Stimulated activated memory B cell treated with anti-CD40 and anti-IgM and Interleukin-4, amounts not matched to agents 10 μg/mL and 1 μg/mL and 100 μg/mL, for 72 hours (primary cell): ENCODE results near the gene INSIG1.

Experiments
- ATAC-seq: fragments of 150-1000 bp; cut with Tn5 transposase; 2 replicates; pipeline ENCODE4 v1.10.0; 2021
- H3K27ac Mint-ChIP-seq: one replicate; pipeline ENCODE4 v1.8.0; 2022; ENCODE audit warnings: mild to moderate bottlenecking, mixed read lengths
- H3K27me3 Mint-ChIP-seq: one replicate; pipeline ENCODE4 v1.8.0; 2022; ENCODE audit warnings: mixed read lengths
- H3K36me3 Mint-ChIP-seq: one replicate; pipeline ENCODE4 v1.8.0; 2022; ENCODE audit warnings: mixed read lengths
- H3K4me1 Mint-ChIP-seq: one replicate; pipeline ENCODE4 v1.8.0; 2022; ENCODE audit warnings: mixed read lengths
- H3K4me3 Mint-ChIP-seq: one replicate; pipeline ENCODE4 v1.8.0; 2022; ENCODE audit warnings: mild to moderate bottlenecking, moderate library complexity, mixed read lengths
- H3K9me3 Mint-ChIP-seq: one replicate; pipeline ENCODE4 v1.8.0; 2022; ENCODE audit warnings: mixed read lengths

INSIG1 gene

DNA sequence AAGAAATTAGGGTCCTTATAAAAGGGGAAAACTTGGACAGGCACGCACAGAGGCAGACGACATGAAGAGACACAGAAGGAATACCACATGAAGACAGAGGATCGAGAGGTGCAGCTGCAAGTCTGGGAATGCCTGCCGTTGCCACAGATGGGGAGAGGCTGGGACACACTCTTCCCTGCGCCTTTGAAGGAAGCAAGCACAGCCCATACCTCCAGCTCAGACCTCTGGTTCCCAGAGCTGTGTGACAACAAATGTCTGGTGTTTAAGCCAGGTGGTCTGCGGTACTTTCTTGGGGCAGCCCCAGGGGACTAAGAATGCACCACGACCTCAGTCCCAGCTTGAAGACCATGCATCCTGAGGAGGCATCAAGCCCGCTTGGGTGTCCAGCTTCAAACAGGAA lies 18.3 kb downstream of the INSIG1 start:
- Mint-ChIP-seq H3K4me3 (no peak overlapping the region), H3K27ac (no peak overlapping the region), H3K27me3 (no peaks in the 10 kb centered on the region), H3K36me3 (peaks cover 5% of the 10 kb centered on the region), H3K9me3 (no peaks in the 10 kb centered on the region), H3K4me1 (no peaks in the 10 kb centered on the region)
- ATAC-seq: no peak

DNA sequence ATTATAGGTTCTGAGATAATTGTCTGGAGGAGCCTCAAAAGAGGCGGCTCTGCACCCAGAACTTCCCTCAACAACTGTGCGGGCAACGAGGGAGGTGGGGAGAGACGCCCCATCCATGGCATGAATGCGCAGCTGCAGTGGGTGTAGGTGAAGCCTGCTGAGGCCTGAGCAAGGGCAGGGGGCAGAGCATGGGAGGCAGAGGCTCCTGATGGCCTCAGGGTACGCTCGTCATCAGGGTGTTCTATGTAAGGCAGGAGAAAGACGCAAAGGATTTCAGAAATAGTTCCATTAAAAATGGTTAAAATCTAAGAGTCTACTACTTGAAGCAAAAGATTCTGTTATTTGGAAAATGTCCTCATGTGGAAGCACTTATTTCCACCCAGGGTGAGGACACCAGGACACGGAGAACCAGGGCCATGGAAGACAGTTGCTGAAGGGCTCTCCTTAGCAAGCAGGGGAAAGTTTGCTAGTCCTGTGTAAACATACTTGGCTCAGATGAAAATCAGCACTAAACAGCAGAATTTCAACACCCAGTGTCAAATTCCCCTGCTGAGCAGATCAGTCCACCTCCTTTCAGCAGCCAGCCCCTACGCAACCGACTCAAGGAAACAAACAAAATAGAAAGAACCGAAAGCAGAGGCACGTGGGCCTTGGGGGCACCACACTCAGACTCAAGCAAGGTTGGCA lies 18.9 kb downstream of the INSIG1 start:
- no peaks in the 10 kb centered on the region for H3K4me1 Mint-ChIP-seq
- no peak overlapping the region for H3K4me3 Mint-ChIP-seq
- H3K9me3 Mint-ChIP-seq: no peaks in the 10 kb centered on the region
- ATAC-seq: peak; percentile 73
- peaks cover 5% of the 10 kb centered on the region for H3K36me3 Mint-ChIP-seq
- H3K27ac Mint-ChIP-seq: no peak overlapping the region
- H3K27me3 Mint-ChIP-seq: no peaks in the 10 kb centered on the region

DNA sequence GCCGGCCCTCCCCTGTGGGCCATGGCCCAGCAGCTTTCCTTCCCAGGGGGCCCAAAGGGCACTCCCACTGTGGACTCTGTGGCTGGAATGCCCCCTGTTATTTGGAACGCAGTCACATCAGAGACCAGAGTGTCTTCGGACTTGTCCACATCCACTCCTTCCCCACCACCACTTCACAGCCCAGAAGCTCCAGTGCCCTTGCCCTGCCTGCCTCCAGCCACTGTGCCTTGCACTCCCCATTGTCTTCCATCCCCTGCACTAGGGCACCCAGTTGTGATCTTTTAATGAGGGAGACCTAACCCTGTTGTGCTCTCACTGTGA lies 19.4 kb downstream of the INSIG1 start:
- H3K27ac Mint-ChIP-seq: no peak overlapping the region
- ATAC-seq: peak; percentile 24
- no peaks in the 10 kb centered on the region for H3K9me3 Mint-ChIP-seq
- H3K36me3 Mint-ChIP-seq: peaks cover 5% of the 10 kb centered on the region
- no peaks in the 10 kb centered on the region for H3K27me3 Mint-ChIP-seq
- H3K4me3 Mint-ChIP-seq: no peak overlapping the region
- no peaks in the 10 kb centered on the region for H3K4me1 Mint-ChIP-seq

DNA sequence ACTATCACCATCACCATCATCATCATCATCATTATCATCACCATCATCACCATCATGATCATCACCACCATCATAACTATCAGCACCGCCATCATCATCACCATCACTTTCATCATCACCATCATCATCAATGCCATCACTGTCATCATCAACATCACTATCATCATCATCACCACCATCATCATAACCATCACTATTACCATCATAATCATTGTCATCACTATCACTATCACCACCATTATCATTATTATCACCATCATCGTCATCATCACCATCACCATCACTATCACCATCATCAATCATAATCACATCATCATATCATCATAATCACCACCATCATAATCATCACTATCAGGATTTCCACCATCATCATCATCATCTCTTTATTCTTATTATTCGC lies 20.6 kb downstream of the INSIG1 start:
- ATAC-seq: no peak
- H3K9me3 Mint-ChIP-seq: no peaks in the 10 kb centered on the region
- H3K4me1 Mint-ChIP-seq: no peaks in the 10 kb centered on the region
- H3K27ac Mint-ChIP-seq: no peak overlapping the region
- no peaks in the 10 kb centered on the region for H3K27me3 Mint-ChIP-seq
- H3K4me3 Mint-ChIP-seq: no peak overlapping the region
- H3K36me3 Mint-ChIP-seq: no peaks in the 10 kb centered on the region

DNA sequence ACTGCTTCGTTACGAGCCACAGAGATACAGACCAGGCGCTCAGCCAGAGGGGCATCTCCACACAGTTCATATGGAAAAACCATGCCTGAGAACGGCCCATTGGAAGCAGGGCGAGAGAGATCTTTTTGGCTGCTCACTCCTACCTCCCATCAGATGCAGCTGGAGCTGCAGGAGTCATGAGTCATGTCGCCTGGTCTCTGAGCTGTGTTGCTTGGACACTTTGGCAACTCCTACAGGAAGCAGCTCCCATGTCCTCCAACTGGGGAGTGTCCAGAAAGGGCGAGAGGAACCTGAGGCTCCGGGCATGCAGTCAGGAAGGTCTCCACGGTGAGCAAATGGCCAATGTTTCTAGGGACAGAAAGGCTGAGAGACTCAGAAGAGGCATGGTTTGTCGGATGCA lies 24.9 kb downstream of the INSIG1 start:
- H3K27ac Mint-ChIP-seq: no peak overlapping the region
- no peak for ATAC-seq
- no peaks in the 10 kb centered on the region for H3K36me3 Mint-ChIP-seq
- peaks cover 6% of the 10 kb centered on the region for H3K9me3 Mint-ChIP-seq
- H3K4me3 Mint-ChIP-seq: no peak overlapping the region
- H3K4me1 Mint-ChIP-seq: no peaks in the 10 kb centered on the region
- no peaks in the 10 kb centered on the region for H3K27me3 Mint-ChIP-seq

DNA sequence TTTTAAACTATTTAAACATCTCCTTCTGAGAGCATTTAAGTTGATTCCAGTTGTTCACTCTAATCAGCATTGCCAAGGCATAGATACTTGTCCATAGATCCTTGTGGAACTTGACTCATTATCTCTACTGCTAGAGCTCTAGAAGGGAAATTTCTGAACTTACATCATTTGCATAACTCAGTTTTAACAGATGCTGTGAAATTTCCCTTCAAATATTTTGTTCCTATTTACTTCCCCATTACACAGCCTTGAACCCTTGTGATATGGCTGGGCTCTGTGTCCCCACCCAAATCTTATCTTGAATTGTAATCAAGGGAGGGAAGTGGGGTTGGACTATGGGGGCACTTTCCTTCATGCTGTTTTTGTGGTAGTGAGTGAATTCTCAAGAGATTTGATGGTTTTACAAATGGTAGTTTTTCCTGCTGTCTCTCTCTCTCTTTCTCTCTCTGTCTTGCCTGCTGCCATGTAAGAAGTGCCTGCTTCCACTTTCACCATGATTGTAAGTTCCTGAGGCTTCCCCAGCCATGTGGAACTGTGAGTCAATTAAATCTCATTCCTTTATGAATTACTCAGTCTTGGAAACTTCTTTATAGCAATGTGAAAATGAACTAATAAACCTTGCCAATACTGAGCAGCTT lies 25.4 kb downstream of the INSIG1 start:
- no peak overlapping the region for H3K4me3 Mint-ChIP-seq
- no peak for ATAC-seq
- no peak overlapping the region for H3K27ac Mint-ChIP-seq
- H3K9me3 Mint-ChIP-seq: peaks cover 6% of the 10 kb centered on the region
- no peaks in the 10 kb centered on the region for H3K27me3 Mint-ChIP-seq
- H3K36me3 Mint-ChIP-seq: no peaks in the 10 kb centered on the region
- H3K4me1 Mint-ChIP-seq: no peaks in the 10 kb centered on the region

DNA sequence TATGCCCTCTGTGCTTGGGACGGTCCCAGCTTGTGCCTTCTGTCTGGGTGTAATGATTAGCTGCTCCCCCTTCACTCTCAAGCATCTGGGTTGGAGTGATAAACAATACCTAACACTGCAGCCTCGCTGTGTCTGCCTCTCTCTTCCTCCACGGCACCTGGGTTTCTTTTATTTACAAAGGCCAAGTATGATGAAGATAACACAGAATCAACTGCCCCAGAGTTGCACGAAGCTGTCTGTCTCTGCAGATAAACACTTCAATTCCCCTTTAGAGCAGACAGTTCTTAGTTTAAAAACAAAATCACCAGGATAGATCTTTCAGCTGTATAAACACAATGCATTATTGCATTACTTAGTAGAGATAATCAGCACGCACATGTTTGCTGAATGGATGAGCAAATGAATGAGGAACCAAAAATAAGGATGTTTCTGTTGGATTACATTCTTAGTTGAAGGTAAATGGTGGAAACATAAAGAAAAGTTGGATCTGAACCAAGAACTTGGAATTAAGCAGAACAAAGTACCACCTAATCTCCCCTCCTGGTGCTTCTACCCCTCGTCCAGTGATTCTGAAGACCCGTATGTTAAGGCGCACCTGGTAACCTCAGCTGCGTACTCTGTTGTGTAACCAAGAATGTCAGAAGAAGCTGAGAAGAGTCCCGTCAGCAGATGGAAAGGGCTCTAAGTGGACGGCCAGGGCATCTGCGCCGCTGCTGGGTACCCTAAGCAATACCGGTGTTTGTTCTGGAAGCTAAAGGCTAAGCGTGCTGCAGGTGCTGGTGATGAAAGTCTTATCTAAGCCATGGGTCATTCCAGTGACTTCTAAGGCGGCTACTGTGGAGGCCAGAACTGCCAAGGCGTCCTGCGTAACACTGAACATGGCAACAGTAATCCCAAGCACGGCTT lies 26.6 kb downstream of the INSIG1 start:
- Mint-ChIP-seq H3K27me3 (no peaks in the 10 kb centered on the region), H3K27ac (no peak overlapping the region), H3K36me3 (no peaks in the 10 kb centered on the region), H3K4me1 (no peaks in the 10 kb centered on the region), H3K4me3 (no peak overlapping the region), H3K9me3 (peaks cover 6% of the 10 kb centered on the region)
- ATAC-seq: no peak

DNA sequence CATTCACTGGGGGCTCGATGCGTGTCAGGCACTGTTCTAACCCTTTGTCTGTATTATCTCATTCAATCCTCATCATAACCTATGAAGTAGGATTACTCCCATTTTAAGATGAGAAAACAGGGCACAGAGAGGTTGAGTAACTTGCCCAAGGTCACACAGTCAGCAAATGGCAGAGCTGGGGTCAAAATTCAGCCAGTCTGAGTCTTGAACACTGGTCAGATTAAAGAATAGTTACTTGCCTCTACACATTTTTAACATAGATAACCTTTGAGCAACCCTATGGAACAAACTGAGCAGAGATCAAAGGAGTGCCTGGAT lies 27.2 kb downstream of the INSIG1 start:
- ATAC-seq: no peak
- Mint-ChIP-seq H3K27ac (no peak overlapping the region), H3K36me3 (no peaks in the 10 kb centered on the region), H3K9me3 (peaks cover 6% of the 10 kb centered on the region), H3K4me3 (no peak overlapping the region), H3K4me1 (no peaks in the 10 kb centered on the region), H3K27me3 (no peaks in the 10 kb centered on the region)

DNA sequence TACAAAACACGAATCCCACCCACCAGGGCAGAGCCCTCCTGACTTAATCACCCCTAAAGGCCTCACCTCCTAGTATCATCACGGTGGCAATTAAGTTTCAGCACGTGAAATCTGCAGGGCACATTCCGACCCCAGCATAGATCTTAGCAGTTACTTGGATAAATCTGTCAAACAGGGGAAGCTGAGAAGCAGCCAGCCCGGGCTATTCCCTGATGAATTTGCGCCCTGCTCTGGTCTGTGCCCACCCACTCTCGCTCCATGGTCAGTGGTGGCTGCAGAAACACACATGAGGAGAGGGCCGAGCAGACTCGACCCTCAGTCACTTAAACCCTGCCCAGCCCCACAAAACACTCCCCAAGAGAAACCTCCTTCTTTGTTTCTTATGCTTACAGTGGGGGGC lies 28.7 kb downstream of the INSIG1 start:
- no peak for ATAC-seq
- Mint-ChIP-seq H3K36me3 (no peaks in the 10 kb centered on the region), H3K4me1 (no peaks in the 10 kb centered on the region), H3K27me3 (no peaks in the 10 kb centered on the region), H3K4me3 (no peak overlapping the region), H3K9me3 (peaks cover 6% of the 10 kb centered on the region), H3K27ac (no peak overlapping the region)

DNA sequence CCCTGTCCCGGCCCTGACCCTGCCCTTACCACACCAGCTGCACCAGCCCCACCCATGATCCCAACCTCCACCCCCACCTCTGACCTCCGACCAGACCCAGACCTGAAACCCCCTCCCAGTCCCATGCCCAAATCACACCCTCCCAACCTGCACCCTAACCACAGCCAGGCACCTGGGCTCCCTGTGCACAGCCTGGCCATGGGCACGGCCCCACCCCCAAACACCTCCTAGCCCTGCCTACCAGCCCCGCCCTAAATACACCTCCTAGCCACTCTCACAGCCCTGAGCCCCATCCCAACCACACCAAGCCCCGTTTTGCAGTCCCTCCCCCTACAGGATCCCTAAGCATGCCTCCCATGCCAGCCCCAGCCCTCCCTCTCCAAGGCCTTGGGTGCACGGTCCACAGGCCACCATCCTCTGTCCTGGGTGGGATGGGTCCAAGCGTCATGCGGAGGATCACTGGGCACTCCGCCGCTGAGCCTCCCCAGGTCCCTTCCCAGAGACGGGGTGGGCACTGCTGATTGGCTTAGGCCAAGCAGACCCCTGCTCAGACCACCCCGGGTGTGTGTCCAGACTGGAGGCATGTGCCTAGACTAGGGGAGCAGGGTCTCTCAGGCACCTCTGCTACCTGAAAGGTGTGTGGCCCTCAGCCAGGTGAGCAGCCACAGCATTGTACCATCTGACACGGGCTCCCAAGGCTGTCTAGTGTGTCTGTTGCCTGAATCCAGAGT lies 30.1 kb downstream of the INSIG1 start:
- H3K4me1 Mint-ChIP-seq: no peaks in the 10 kb centered on the region
- no peak overlapping the region for H3K4me3 Mint-ChIP-seq
- peak; percentile 54 for ATAC-seq
- H3K9me3 Mint-ChIP-seq: peaks cover 6% of the 10 kb centered on the region
- no peaks in the 10 kb centered on the region for H3K36me3 Mint-ChIP-seq
- no peaks in the 10 kb centered on the region for H3K27me3 Mint-ChIP-seq
- no peak overlapping the region for H3K27ac Mint-ChIP-seq

DNA sequence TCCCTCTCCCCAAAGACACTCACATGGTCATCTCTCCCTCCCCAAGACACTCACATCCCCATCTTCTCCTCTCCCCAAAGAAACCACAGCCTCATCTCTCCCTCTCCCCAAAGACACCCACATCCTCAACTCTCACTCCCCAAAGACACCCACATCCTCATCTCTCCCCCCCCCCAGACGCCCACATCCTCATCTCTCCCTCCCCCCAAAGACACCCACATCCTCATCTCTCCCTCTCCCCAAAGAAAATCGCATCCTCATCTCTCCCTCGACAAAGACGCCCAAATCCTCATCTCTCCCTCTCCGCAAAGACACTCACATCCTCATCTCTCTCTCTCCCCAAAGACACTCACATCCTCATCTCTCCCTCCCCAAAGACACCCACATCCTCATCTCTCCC lies 31.5 kb downstream of the INSIG1 start:
- no peak for ATAC-seq
- no peaks in the 10 kb centered on the region for H3K36me3 Mint-ChIP-seq
- H3K4me1 Mint-ChIP-seq: no peaks in the 10 kb centered on the region
- no peak overlapping the region for H3K4me3 Mint-ChIP-seq
- H3K9me3 Mint-ChIP-seq: peaks cover under 1% of the 10 kb centered on the region
- no peaks in the 10 kb centered on the region for H3K27me3 Mint-ChIP-seq
- no peak overlapping the region for H3K27ac Mint-ChIP-seq

DNA sequence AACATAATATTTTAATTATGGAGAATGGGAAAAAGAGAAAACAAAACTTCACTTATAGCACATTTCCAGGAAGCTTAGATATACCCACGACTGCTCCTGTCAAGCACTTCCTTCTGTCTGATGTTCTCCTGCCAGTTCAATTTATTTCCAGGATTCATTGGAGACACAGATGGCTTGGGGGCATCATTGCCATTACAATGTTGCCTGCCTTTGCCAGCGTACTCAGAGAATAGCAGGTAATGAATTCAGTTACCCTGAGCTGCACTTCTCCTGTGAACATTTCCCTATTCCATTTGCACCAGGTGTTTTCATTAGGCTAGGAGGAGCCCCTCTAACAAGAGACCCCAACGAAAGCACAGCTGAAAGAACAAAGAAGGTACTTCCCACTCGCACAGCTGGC lies 33.7 kb downstream of the INSIG1 start:
- H3K9me3 Mint-ChIP-seq: no peaks in the 10 kb centered on the region
- no peaks in the 10 kb centered on the region for H3K4me1 Mint-ChIP-seq
- no peaks in the 10 kb centered on the region for H3K36me3 Mint-ChIP-seq
- ATAC-seq: no peak
- no peak overlapping the region for H3K27ac Mint-ChIP-seq
- H3K27me3 Mint-ChIP-seq: no peaks in the 10 kb centered on the region
- no peak overlapping the region for H3K4me3 Mint-ChIP-seq

DNA sequence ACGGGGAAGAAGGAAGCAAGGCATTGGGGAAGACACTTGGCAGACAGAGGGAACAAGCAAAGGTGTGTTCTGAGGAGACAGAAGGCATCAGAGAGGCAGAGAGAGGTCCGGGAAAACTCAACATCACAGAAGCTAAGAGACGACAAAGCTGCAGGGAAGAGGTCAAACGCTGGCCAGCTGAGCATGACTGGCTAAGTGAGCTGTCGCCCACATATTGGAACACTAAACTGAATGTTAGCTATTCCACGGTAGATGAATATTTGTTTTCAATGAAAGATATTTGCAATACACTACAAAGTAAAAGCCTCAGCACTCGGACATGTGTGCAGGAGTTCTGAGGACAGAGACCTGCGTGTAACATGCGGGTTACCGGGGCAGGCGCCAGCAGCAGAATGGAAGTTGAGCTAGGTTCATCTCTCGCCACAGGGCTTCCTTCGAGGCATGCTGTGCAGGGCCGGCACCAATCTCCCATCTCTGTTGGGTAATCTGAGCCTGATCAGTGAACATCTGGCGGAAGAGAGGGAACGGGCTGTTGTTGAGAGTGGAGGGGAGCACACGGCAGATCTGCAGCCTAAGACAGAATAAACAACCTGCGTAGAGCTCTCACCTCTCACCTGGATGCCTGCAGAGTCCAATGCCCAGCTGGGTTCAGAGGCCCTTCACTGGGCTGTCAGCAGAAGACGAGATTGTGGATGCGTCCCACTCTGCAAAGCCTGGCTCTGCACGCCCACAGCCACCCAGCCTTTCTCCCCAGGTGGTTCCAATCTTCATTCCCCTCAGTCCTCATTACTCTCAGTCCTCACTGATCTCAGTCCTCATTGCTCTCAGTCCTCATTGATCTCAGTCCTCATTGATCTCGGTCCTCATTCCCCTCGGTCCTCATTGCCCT lies 35.9 kb downstream of the INSIG1 start:
- Mint-ChIP-seq H3K27ac (no peak overlapping the region), H3K4me3 (no peak overlapping the region), H3K9me3 (no peaks in the 10 kb centered on the region), H3K36me3 (no peaks in the 10 kb centered on the region), H3K27me3 (peaks cover 10% of the 10 kb centered on the region), H3K4me1 (no peaks in the 10 kb centered on the region)
- ATAC-seq: peak; percentile 51

DNA sequence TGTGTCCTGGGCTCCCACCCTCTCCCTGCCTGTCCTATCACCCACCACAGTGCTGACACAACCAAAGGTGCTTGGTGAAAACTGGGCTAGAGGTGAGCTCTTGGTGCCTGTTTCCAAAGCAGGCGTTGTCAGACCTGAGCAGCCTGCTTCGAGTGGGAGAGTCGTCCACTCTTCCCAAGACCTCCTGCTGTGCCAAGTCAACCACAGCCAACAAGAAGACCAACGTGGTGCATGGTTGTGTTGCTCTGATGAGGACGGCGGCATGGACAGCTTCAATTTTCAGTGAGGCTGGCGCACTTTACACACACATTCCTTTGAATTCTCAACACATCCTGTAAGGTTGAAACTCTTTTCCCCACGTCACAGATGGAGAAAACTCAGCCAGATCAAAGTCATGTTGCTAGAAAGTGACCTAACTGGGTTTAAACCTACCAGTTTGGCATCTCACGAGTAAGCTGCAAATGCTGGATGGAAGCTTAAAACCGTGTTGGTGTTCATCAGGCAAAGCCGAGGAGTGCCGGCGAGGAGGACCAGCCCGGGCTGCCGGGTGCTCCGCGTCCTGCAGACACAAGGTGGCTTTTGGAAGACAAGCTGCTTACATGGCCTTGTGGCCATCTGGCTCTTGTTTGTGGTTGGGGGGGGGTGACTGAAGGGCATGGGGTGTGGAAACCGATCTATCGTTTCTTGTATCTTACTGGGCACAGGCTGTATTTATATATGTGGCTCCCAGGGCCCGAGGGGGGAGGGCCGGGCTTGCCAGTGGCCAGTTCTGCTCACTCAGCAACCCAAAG lies 39.3 kb downstream of the INSIG1 start:
- ATAC-seq: no peak
- peaks cover 18% of the 10 kb centered on the region for H3K27me3 Mint-ChIP-seq
- no peaks in the 10 kb centered on the region for H3K9me3 Mint-ChIP-seq
- peaks cover 5% of the 10 kb centered on the region for H3K4me1 Mint-ChIP-seq
- no peaks in the 10 kb centered on the region for H3K36me3 Mint-ChIP-seq
- H3K4me3 Mint-ChIP-seq: no peak overlapping the region
- H3K27ac Mint-ChIP-seq: no peak overlapping the region
